GM18511 (cell line): ENCODE measurements around the gene ARL4A.
A peak's percentile ranks its signal among the peaks of the same experiment; 100 is the strongest.
"Not testable (repeated sequence)": the region's sequence is repeated elsewhere in the genome, so short reads cannot be mapped to it uniquely, and the experiment has no call there.

Experiments
- ATAC-seq: cut with Tn5 transposase; IDR thresholded peaks from one replicate; pipeline ENCODE4 v1.9.1; 2021; ENCODE audit warnings: mild to moderate bottlenecking, moderate library complexity; ENCODE audit not compliant: unreplicated experiment

Gene ARL4A

GRCh38 chr7:12686891-12687717, at the start of gene ARL4A:
TSS of gene ARL4A (plus strand) at chr7:12687633. CDS start at chr7:12688255, 622 bp downstream.
- ATAC-seq: peak; percentile 79

GRCh38 chr7:12637819-12638592, 49.4 kb upstream of the ARL4A start:
- ATAC-seq: peak; percentile 67

- ATAC-seq: peak; percentile 44
These were observed 48.5 kb upstream of the ARL4A start for GRCh38 chr7:12638851-12639456.

GRCh38 chr7:12640299-12641096, 46.9 kb upstream of the ARL4A start:
- no peak for ATAC-seq

GRCh38 chr7:12641196-12641595, 46.2 kb upstream of the ARL4A start:
- ATAC-seq: no peak

- ATAC-seq: no peak
These were observed 44.9 kb upstream of the ARL4A start for GRCh38 chr7:12642508-12642907.

- ATAC-seq: no peak
These were observed 44.3 kb upstream of the ARL4A start for GRCh38 chr7:12643001-12643643.

GRCh38 chr7:12643644-12644043, 43.8 kb upstream of the ARL4A start:
- peak; percentile 62 for ATAC-seq

- ATAC-seq: not testable (repeated sequence)
These were observed 42.2 kb upstream of the ARL4A start for GRCh38 chr7:12645212-12645611.

- ATAC-seq: no peak
These were observed 41.3 kb upstream of the ARL4A start for GRCh38 chr7:12646139-12646538.

GRCh38 chr7:12647364-12648219, 39.8 kb upstream of the ARL4A start:
- ATAC-seq: no peak

GRCh38 chr7:12648704-12649261, 38.6 kb upstream of the ARL4A start:
- no peak for ATAC-seq

GRCh38 chr7:12649348-12649747, 38.1 kb upstream of the ARL4A start:
- no peak for ATAC-seq

- ATAC-seq: no peak
These were observed 37.4 kb upstream of the ARL4A start for GRCh38 chr7:12650080-12650479.

GRCh38 chr7:12653110-12653509, 34.3 kb upstream of the ARL4A start:
- no peak for ATAC-seq

GRCh38 chr7:12653518-12653917, 33.9 kb upstream of the ARL4A start:
- ATAC-seq: no peak

GRCh38 chr7:12655161-12655560, 32.3 kb upstream of the ARL4A start:
- ATAC-seq: no peak

- not testable (repeated sequence) for ATAC-seq
These were observed 27.0 kb upstream of the ARL4A start for GRCh38 chr7:12660423-12660822.

GRCh38 chr7:12660986-12661385, 26.4 kb upstream of the ARL4A start:
- not testable (repeated sequence) for ATAC-seq
